ENCODE data around the gene GLB1L2. TPM values are rescaled to one million over a fixed set of nuclear protein-coding genes. Genes with fewer than 3 reads are reported as not detected.

GLB1L2 gene
- total RNA-seq, 3 donors from 2014 or later (not counting 1 experiment from before 2014, with no cell fraction given): 0.57 to 3.3 (median 0.61) TPM

DNA sequence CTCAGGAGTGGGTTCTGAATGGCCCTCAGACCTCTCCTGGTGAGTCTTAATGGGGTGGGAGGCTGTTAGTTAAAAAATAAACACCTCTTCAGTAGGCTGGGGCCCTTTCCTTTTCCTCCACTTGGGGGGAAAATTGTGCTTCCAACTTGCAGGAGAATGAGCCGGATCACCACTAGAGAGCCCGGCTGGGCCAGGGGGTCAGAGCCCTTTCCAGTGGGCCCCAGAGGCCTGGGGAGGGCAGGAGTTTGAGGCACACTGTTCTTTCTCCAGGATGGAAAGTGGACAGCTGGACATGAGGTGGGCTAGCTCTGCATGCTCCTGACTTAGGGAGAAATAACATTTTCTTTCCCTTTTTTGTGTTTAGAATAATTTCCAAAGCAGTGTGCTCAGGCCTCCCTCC lies 47.5 kb downstream of the GLB1L2 start:
- H3K4me1 Mint-ChIP-seq: peaks cover 6 to 21% of the 10 kb centered on the region in 2 donors
- no peak overlapping the region for H3K4me3 Mint-ChIP-seq
- Histone ChIP-seq H3K27me3 (ENCODE audit: control insufficient read depth, insufficient read depth, low read length) (peaks cover 2% of the 10 kb centered on the region), H3K4me3 (ENCODE audit: low read length) (no peak overlapping the region), H3K4me1 (ENCODE audit: control insufficient read depth, insufficient read depth, low read length) (no peaks in the 10 kb centered on the region), H3K9me3 (ENCODE audit: control insufficient read depth, insufficient read depth, low read length) (no peaks in the 10 kb centered on the region), H3K27ac (ENCODE audit: low read length) (no peak overlapping the region), H3K36me3 (ENCODE audit: control insufficient read depth, insufficient read depth, low read length) (no peaks in the 10 kb centered on the region)
- H3K27me3 Mint-ChIP-seq (ENCODE audit: low read depth in 2 of 2): peaks cover 0 to 5% of the 10 kb centered on the region in 2 donors
- TF ChIP-seq, protein P1, sequence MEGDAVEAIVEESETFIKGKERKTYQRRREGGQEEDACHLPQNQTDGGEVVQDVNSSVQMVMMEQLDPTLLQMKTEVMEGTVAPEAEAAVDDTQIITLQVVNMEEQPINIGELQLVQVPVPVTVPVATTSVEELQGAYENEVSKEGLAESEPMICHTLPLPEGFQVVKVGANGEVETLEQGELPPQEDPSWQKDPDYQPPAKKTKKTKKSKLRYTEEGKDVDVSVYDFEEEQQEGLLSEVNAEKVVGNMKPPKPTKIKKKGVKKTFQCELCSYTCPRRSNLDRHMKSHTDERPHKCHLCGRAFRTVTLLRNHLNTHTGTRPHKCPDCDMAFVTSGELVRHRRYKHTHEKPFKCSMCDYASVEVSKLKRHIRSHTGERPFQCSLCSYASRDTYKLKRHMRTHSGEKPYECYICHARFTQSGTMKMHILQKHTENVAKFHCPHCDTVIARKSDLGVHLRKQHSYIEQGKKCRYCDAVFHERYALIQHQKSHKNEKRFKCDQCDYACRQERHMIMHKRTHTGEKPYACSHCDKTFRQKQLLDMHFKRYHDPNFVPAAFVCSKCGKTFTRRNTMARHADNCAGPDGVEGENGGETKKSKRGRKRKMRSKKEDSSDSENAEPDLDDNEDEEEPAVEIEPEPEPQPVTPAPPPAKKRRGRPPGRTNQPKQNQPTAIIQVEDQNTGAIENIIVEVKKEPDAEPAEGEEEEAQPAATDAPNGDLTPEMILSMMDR (IDR thresholded peaks at IDR 0.05): no peak
- DNase-seq (no peak), ATAC-seq (no peak)
- 88% methylated on average over 2 of the region's 2 CpGs for WGBS (ENCODE audit: insufficient coverage)
- H3K9me3 Mint-ChIP-seq: no peaks in the 10 kb centered on the region
- intact Hi-C loops (cut with micrococcal nuclease): no loop called here
- H3K36me3 Mint-ChIP-seq: no peaks in the 10 kb centered on the region
- no peak overlapping the region for H3K27ac Mint-ChIP-seq

DNA sequence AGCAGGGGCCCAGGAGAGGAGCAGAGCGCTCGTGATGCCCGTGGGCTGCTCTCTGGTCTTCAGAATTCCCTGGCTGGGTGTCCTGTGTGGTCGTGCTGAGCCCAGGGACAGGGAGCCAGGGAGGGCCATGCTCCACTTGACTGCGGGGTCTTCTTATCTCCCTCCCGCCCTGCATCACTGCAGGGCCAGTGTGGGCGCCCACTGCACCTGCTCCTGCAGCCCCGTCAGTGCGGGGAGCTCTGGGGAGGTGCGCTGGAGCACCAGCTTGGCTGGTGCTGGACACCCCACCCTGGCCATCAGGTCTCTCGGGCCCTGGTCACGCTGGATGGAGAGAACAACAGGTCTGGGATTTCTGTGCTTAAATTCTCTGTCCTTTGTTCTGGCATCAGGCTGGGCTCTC lies 48.4 kb downstream of the GLB1L2 start:
- Mint-ChIP-seq H3K4me3 (no peak overlapping the region), H3K27ac (no peak overlapping the region), H3K36me3 (no peaks in the 10 kb centered on the region), H3K27me3 (ENCODE audit: low read depth in 2 of 2) (peaks cover 0 to 5% of the 10 kb centered on the region in 2 donors), H3K9me3 (no peaks in the 10 kb centered on the region), H3K4me1 (peaks cover 8 to 28% of the 10 kb centered on the region in 2 donors)
- DNase-seq: no peak
- TF ChIP-seq, protein P1 (IDR thresholded peaks at IDR 0.05): no peak
- 84% methylated on average over 12 of the region's 12 CpGs for WGBS (ENCODE audit: insufficient coverage)
- Histone ChIP-seq H3K9me3 (ENCODE audit: control insufficient read depth, insufficient read depth, low read length) (no peaks in the 10 kb centered on the region), H3K4me3 (ENCODE audit: low read length) (no peak overlapping the region), H3K4me1 (ENCODE audit: control insufficient read depth, insufficient read depth, low read length) (peaks cover 6% of the 10 kb centered on the region), H3K27ac (ENCODE audit: low read length) (no peak overlapping the region), H3K36me3 (ENCODE audit: control insufficient read depth, insufficient read depth, low read length) (no peaks in the 10 kb centered on the region), H3K27me3 (ENCODE audit: control insufficient read depth, insufficient read depth, low read length) (peaks cover 7% of the 10 kb centered on the region)
- ATAC-seq: no peak
- intact Hi-C loops (cut with micrococcal nuclease): no loop called here

DNA sequence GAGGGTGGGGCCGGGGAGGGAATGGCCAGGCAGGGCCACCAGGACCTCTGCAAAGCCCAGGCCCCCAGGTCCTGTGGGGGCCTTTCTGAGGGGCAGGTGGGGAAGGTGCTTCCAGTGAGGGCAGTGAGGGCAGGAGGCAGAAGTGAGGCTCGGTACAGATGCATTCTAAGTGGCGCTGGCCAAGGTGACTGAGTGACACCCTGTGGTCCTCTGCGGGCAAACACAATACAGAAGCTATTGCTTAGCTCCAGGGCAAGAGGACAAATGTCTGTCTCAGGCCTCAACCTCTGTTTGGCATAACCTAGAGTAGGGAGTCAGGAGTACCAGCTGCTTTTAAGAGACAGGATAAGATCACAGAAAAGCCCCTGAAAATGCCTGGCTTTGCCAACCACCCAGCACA lies 49.0 kb downstream of the GLB1L2 start:
- peaks cover 13 to 34% of the 10 kb centered on the region in 2 donors for H3K4me1 Mint-ChIP-seq
- H3K9me3 Mint-ChIP-seq: no peaks in the 10 kb centered on the region

More for the DNA sequence above, 49.0 kb downstream of the GLB1L2 start:
- WGBS (ENCODE audit: insufficient coverage): 80% methylated on average over 4 of the region's 4 CpGs
- Histone ChIP-seq H3K36me3 (ENCODE audit: control insufficient read depth, insufficient read depth, low read length) (no peaks in the 10 kb centered on the region), H3K9me3 (ENCODE audit: control insufficient read depth, insufficient read depth, low read length) (no peaks in the 10 kb centered on the region), H3K4me3 (ENCODE audit: low read length) (no peak overlapping the region), H3K27me3 (ENCODE audit: control insufficient read depth, insufficient read depth, low read length) (peaks cover 12% of the 10 kb centered on the region), H3K27ac (ENCODE audit: low read length) (no peak overlapping the region), H3K4me1 (ENCODE audit: control insufficient read depth, insufficient read depth, low read length) (peaks cover 11% of the 10 kb centered on the region)
- H3K4me3 Mint-ChIP-seq: no peak overlapping the region
- H3K27ac Mint-ChIP-seq: no peak overlapping the region
- H3K36me3 Mint-ChIP-seq: no peaks in the 10 kb centered on the region
- TF ChIP-seq, protein P1 (IDR thresholded peaks at IDR 0.05): no peak
- no peak for ATAC-seq
- DNase-seq: no peak
- peaks cover 0 to 5% of the 10 kb centered on the region in 2 donors for H3K27me3 Mint-ChIP-seq (ENCODE audit: low read depth in 2 of 2)
- intact Hi-C loops (cut with micrococcal nuclease): no loop called here

Measured in natural killer cell (primary cell).